AG04449 (cell line): ENCODE data around the gene VPS36.

Experiments used
- CTCF ChIA-PET: fragments of 350-600 bp; formaldehyde crosslinking; extraction: SDS; loops from one replicate; lab custom pipeline; 2021; ENCODE audit warnings: antibody characterized with exemption; lab: Yijun Ruan, JAX
- POLR2A ChIA-PET: fragments of 400-600, 350-600 bp; formaldehyde crosslinking; extraction: SDS; loops from one replicate; lab custom pipeline; 2020; ENCODE audit warnings: antibody characterized with exemption, inconsistent platforms; lab: Yijun Ruan, JAX
- DNase-seq: peaks from one replicate; pipeline ENCODE4 v3.0.0-alpha.2; 2010; ENCODE audit warnings: low read depth, low spot score
- H3K4me3 ChIP-seq: 2 replicates; pipeline ENCODE4 v1.5.1; 2011; ENCODE audit warnings: low read depth, mild to moderate bottlenecking, control low read depth, low read length
- TF ChIP-seq, protein P1 (sequence below): IDR thresholded peaks from one replicate; pipeline ENCODE4 v1.5.1; 2011; ENCODE audit warnings: mild to moderate bottlenecking, moderate library complexity, low read length, control low read depth, inconsistent platforms; ENCODE audit not compliant: insufficient read depth; ENCODE audit errors: missing control alignments

Gene VPS36

GRCh38 chr13:52387721-52388120 is 62.7 kb downstream of the VPS36 start:
- DNase-seq = no peak
- H3K4me3 ChIP-seq = no peak overlapping the region
- ChIA-PET POLR2A (no interaction called here), CTCF (no interaction called here)
- TF ChIP-seq, protein P1, sequence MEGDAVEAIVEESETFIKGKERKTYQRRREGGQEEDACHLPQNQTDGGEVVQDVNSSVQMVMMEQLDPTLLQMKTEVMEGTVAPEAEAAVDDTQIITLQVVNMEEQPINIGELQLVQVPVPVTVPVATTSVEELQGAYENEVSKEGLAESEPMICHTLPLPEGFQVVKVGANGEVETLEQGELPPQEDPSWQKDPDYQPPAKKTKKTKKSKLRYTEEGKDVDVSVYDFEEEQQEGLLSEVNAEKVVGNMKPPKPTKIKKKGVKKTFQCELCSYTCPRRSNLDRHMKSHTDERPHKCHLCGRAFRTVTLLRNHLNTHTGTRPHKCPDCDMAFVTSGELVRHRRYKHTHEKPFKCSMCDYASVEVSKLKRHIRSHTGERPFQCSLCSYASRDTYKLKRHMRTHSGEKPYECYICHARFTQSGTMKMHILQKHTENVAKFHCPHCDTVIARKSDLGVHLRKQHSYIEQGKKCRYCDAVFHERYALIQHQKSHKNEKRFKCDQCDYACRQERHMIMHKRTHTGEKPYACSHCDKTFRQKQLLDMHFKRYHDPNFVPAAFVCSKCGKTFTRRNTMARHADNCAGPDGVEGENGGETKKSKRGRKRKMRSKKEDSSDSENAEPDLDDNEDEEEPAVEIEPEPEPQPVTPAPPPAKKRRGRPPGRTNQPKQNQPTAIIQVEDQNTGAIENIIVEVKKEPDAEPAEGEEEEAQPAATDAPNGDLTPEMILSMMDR = no peak

DNA sequence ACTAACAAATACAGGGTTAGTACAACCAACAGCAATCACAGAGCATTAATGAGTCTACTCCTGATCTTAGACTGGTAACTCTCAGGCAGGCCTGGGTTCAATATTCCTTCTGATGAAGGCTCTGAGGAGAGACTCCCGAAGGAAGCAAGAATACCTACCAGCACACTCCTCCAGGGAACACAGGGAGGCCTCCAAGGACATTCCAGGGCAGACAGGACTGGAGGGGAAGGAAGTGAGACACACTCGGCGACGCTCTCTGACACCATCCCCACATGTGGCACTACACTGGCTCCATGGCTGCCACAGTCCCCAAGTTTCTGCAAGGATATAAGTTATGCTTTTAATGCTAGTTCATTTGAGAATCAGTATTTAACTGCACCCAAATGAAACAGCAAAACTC is 64.6 kb downstream of the VPS36 start:
- CTCF ChIA-PET = no interaction called here
- TF ChIP-seq, protein P1 = no peak
- DNase-seq = no peak
- POLR2A ChIA-PET = no interaction called here
- H3K4me3 ChIP-seq = no peak overlapping the region

- CTCF ChIA-PET = no interaction called here
- TF ChIP-seq, protein P1 = no peak
- H3K4me3 ChIP-seq = no peak overlapping the region
- no peak for DNase-seq
- POLR2A ChIA-PET = interaction anchor here (0.6 kb wide), 1 partner anchor 629 kb away, joined by 3 read pairs; no protein-coding TSS in a partner anchor
Measured at GRCh38 chr13:52383366-52383765, 67.1 kb downstream of the VPS36 start.

- ChIA-PET POLR2A (no interaction called here), CTCF (interaction anchor here (1.4 kb wide), 1 partner anchor 72 kb away, joined by 5 read pairs; the partner anchor contains the start of gene VPS36)
- no peak for DNase-seq
- no peak overlapping the region for H3K4me3 ChIP-seq
- TF ChIP-seq, protein P1 = no peak
Measured at GRCh38 chr13:52378312-52378711, 72.1 kb downstream of the VPS36 start.

- ChIA-PET POLR2A (no interaction called here), CTCF (no interaction called here)
- TF ChIP-seq, protein P1 = no peak
- no peak overlapping the region for H3K4me3 ChIP-seq
- no peak for DNase-seq
Measured at GRCh38 chr13:52377898-52378297, 72.5 kb downstream of the VPS36 start.

GRCh38 chr13:52374873-52375411 is 75.5 kb downstream of the VPS36 start:
- TF ChIP-seq, protein P1 = no peak
- no peak for DNase-seq
- H3K4me3 ChIP-seq = no peak overlapping the region
- CTCF ChIA-PET = interaction anchor here (1.7 kb wide), 1 partner anchor 76 kb away, joined by 5 read pairs; no protein-coding TSS in a partner anchor
- POLR2A ChIA-PET = no interaction called here
